GDM1 (cell line): ENCODE data around the gene GRK2.

ENCODE experiments used
- DNase-seq: peaks from one replicate; lab custom pipeline; 2025; lab: John Stamatoyannopoulos, UW

The GRK2 gene

DNA sequence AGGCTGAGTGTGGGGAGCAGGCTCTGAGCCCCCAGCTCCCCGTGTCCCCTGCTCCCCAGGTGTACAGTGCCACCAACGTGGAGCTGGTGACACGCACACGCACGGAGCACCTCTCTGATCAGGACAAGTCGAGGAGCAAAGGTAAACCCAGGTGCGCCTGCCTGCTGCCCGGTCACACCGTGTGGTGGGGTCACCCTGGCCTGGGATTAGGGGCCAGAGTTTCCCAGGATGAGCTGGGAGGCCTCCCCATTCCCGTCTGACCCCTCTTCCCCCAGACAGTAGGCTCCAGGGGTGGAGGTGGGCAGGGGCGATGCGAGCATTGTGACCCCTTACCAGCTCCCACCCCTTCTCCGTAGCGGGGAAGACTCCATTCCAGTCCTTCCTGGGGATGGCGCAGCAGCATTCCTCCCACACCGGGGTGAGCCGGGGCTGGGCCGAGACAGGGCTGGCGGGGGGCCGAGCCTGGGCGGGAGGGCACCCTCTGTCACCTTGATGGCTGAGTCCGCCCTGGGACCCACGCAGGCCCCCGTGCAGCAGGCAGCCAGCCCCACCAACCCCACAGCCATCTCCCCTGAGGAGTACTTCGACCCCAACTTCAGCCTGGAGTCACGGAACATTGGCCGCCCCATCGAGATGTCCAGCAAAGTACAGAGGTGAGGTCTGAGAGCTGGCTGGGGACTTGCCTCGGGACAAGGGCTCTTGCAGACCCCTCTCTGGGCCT, 33.4 kb downstream of the GRK2 start:
- DNase-seq, result no peak

DNA sequence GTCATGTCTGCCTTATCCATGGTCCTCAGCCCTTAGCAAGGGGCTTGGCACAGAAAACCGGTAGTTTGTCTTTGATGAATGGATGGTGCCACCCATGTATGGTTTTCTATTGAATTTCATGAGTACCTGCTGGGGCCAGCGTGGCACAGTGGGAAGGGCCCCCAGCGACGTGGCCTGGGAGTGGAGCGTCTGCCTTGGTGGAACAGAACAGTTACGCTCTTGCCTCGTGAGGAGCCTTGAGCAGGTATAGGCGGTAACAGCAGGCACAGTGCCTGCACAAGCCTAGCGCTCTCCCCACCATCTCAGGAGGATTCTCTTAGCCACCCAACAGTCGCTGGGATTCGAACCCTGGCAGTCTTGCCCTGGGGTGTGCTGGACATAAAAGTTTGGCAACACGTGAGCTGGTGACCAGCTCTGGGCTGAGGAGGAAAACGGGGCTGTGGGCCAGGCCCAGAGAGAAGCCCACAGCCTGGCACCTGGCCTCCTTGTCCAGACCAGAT, 34.0 kb downstream of the GRK2 start:
- no peak for DNase-seq

DNA sequence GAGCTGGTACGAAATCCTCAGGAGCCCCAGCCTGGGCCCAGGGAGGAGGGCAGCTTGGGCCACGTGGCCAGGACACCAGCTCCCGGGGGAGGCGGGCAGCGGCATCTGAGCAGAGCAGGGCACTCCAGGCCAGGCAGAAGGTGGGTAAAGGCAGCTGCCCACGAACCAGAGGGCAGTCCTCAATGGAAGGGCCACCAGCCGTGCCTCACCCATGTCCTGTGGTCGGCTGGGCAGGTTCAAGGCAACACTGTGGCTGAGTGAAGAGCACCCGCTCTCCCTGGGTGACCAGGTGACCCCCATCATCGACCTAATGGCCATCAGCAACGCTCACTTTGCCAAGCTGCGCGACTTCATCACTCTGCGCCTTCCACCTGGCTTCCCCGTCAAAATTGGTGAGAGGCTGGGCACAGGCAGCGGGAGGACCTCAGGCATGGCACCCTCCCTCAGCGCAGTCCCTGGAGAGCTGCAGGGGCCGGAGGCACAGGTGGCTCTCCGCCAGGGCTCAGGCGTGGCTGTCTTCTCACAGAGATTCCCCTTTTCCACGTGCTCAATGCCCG, 34.6 kb downstream of the GRK2 start:
- DNase-seq, result no peak

GRCh38 chr11:67301313-67301921, 35.1 kb downstream of the GRK2 start:
- no peak for DNase-seq

DNA sequence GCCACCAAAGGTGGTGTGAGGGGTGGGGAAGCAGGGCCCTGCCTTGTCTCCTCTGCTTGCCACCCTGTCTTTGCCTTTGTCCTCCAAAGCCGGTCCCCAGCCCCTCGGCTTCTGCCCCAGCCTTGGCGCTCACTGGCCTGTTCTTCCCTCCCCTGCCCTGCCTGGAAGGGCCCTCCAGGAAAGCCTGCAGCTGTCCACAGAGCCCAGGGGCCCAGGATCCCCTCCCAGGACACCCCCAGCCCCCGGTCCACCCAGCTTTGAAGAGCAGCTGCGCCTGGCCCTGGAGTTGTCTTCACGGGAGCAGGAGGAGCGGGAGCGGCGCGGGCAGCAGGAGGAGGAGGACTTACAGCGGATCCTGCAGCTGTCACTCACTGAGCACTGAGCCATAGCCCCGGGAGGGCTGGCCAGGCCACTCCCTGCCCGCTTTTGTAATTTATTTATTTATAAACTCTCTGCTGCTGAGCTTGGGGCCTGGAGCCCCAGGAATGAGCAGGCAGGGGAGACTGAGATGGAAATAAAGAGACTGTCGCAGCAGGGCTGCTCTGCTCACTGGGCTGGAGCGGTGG, 35.8 kb downstream of the GRK2 start:
- no peak for DNase-seq

DNA sequence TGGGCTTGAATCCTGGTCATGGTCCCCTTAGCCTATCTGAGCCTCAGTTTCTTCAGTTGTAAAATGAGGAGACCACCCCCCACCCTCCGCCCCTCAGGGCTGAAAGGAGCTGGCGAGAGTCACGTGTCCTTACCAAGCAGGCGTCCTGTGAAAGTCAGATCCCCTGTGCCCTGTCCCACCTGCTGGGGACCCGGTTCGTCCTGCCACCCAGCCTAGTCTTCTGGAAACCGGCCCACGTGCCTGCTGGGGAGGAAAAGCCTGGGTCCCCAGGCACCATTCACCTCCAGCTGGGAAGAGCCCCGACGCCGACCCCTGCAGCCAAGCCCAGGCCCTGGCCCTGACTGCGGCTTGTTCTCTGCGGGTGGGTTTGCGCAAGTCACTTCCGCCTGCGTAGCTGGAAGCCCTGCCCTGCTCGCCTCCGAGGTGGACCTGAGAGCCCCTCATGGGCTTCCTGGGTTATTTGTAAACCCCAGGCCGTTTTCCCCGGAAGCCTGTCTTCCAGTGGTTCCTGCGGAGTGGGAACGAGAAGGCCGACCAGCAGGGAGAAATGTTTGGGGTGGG, 36.4 kb downstream of the GRK2 start:
- no peak for DNase-seq

DNA sequence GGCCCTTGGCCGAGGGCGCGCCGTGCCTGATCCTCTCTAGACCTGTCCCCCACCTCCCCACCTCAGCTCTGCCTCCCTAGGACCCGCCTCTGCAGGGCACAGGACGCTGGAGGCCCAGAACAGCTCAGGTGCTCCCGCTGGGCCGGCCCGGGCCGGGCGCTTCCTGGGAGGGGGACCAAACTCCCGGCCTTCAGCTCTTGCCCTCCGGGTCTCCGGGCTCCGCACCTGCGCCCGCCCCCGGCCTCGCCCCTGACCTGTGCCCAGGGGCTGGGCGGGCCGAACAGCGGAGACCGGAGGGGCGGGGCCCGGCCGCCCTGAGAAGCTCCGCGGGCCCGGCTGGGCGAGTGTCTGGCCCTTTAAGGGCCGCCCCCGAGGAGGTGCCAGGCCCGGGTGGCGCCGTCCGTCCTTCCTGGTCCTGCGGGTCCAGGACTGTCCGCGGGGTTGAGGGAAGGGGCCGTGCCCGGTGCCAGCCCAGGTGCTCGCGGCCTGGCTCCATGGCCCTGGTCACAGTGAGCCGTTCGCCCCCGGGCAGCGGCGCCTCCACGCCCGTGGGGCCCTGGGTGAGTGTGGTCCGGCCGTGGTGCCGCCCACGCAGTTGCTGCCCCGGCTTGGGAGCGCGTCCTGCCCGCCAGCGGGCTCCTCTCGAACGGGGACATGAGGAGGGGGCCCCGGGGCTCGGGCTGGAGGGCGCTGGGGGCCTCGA, 37.0 kb downstream of the GRK2 start, which contains the start of gene SSH3:
Gene SSH3 (plus strand): TSS at position 399 of the 703 bp plus-strand sequence. CDS start 96 bp downstream, at position 495.
- no peak for DNase-seq

GRCh38 chr11:67303835-67304411, 37.6 kb downstream of the GRK2 start:
- no peak for DNase-seq

DNA sequence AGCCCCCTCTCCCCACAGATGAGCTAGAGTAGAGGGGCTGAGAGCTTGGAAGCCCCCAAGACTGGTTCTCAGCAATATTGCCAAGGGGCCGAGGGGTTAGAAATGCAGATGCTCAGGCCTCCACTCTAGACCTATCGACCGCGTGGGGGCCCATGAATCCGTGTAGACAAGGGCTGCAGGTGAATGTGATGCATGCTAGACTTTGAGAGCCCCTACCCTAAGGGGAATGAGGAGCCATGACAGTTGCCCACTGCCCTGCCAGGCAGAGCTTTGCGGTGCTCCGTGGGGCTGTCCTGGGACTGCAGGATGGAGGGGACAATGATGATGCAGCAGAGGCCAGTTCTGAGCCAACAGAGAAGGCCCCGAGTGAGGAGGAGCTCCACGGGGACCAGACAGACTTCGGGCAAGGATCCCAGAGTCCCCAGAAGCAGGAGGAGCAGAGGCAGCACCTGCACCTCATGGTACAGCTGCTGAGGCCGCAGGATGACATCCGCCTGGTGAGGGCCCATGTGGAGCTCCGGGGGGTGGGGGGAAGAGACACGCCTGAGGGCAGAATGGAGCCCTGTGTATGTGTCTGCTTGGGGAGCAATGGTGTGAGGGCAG, 38.3 kb downstream of the GRK2 start:
- no peak for DNase-seq

DNA sequence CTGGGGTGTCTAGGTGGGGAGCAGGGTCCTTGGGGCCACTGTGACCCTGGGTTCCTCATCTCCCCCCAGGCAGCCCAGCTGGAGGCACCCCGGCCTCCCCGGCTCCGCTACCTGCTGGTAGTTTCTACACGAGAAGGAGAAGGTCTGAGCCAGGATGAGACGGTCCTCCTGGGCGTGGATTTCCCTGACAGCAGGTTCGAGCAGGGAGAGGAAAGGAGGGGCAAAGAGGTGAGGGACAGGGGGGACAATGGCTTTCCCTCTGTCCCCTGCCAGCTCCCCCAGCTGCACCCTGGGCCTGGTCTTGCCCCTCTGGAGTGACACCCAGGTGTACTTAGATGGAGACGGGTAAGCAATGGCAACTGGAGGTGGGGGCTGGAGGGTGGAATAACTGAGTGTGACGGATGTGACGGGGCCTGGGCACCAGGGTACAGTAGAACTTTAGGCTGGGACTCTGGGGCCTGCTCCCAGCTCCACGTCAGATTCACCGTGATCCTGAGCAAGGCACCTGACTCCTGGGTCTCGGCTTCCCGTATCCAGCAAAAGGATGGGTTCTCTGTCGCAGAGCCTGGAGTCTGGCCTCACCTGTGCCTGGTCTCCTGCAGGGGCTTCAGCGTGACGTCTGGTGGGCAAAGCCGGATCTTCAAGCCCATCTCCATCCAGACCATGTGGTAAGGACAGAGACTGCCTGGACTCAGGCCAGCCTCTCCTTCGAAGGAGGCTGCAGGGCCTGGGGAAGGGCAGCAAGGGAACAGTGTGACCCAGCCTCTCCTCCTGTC, 40.7 kb downstream of the GRK2 start:
- DNase-seq, result no peak

GRCh38 chr11:67307545-67308001, 41.3 kb downstream of the GRK2 start:
- no peak for DNase-seq

GRCh38 chr11:67308031-67308866, 42.0 kb downstream of the GRK2 start:
- no peak for DNase-seq

- no peak for DNase-seq
Observed at GRCh38 chr11:67309166-67309565, 42.9 kb downstream of the GRK2 start.

- no peak for DNase-seq
Observed at GRCh38 chr11:67309661-67310061, 43.4 kb downstream of the GRK2 start.

DNA sequence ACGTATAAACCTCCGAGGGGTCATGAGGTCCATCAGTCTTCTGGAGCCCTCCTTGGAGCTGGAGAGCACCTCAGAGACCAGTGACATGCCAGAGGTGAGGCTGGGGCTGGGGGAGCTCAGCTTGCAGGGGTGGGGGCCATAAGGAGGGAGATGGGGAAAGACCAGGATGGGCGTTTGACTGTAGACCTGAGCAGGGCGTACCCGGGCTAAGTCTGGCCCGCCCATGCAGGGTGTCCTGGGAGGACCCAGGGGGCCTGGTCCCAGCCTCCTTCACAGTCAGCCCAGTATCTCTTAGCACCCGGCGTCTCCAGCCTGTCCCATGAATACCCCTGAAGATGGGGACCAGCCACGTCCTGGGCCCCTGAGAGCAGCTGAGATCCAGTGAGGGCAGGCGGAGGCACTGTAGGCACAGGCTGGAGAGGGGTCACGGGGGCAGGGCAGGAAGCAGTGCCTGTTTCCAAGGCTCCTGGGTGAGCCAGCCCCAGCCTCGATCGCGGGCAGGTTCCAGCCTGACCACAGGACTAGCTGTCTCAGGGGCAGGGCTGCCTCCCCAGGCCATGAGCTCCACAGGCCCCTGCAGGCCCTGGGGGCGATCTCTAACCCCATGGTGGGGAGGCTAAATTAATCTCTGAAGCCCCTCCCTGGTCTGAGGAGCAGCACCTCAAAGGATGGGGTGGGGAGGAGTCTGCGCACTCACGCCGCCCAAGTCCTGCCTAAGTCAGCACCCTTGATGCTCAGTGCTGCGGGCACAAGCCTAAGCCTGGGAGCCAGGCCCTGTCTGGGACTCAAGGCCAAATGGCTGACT, 44.2 kb downstream of the GRK2 start:
- no peak for DNase-seq

DNA sequence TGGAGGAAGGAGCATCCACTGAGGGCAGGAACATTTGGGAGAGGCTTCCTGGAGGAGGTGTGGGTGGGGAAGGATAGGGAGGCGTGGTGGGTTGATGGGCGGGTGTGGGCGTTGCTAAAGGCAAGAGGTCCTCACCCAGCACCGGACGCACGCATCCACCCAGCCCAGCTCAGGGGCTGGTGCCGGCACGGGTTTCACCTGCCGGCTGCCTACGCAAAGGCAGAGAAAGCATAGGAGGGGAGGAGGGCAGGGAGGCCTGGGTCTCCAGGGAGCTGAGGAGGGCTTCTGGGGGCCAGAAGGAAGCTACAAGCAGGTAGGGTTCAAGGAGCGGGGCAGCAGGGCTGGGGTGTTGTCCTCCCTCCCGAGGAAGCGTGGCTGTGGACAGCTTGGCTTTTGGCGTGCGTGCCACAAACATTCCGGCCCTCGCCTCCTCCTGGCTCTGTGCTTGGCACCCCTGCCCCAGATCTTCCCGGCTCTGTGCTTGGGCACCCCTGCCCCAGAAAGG, 44.8 kb downstream of the GRK2 start:
- no peak for DNase-seq

DNA sequence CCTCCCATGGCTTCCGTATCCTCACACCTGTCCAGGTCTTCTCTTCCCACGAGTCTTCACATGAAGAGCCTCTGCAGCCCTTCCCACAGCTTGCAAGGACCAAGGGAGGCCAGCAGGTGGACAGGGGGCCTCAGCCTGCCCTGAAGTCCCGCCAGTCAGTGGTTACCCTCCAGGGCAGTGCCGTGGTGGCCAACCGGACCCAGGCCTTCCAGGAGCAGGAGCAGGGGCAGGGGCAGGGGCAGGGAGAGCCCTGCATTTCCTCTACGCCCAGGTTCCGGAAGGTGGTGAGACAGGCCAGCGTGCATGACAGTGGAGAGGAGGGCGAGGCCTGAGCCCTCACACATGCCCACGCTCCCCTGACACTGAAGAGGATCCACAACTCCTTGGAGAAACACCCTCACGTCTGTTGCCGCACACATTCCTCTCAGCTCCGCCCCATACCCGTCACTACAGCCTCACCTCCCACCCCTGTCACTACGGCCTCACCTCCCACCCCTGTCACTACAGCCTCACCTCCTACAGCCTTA, 45.3 kb downstream of the GRK2 start:
- DNase-seq, result no peak
